HCT116 (cell line): ENCODE measurements around the gene ZNF318. TPM values are rescaled to one million over a fixed set of nuclear protein-coding genes. Genes with fewer than 3 reads are reported as not detected.

Experiments used
- ATAC-seq: fragments of 200-7000 bp; cut with Tn5 transposase; 2 replicates; pipeline ENCODE4 v1.9.1; 2020; ENCODE audit warnings: mild to moderate bottlenecking, moderate library complexity
- BruUV-seq: library from RNA; stranded (reverse); fragments of 400-500 nt; replicated peaks from 2 replicates; lab custom pipeline; 2021; lab: Mats Ljungman, UMichigan
- CTCF ChIA-PET: fragments of 300-600 bp; sonication (Branson Sonifier 250); formaldehyde crosslinking; loops from one replicate; lab custom pipeline; 2021; ENCODE audit warnings: antibody characterized with exemption; lab: Charles Lee
- POLR2A ChIA-PET: fragments of 300-600, 350-600 bp; sonication (Branson Sonifier 250); formaldehyde crosslinking; loops from one replicate; lab custom pipeline; 2021; ENCODE audit warnings: antibody characterized with exemption; lab: Charles Lee
- RAD21 ChIA-PET, 2 experiments: fragments of 300-600 bp; sonication (Branson Sonifier 250); formaldehyde crosslinking; loops; one replicate each; lab custom pipeline; 2023; ENCODE audit warnings: low total read pairs in 2 of 2; ENCODE audit not compliant: uncharacterized antibody in 2 of 2, unreplicated experiment in 2 of 2, low non-redundant PET in 1 of 2; lab: Charles Lee
- DNase-seq: peaks from one replicate; pipeline ENCODE4 v3.0.0-alpha.2; 2010; ENCODE audit warnings: low read depth, low spot score
- H2AFZ ChIP-seq: fragments of 200-600 bp; shearing (Covaris generic), sonication (generic); 2 replicates; pipeline ENCODE4 v1.6.1; 2017; ENCODE audit warnings: low read depth, mixed run types, mixed read lengths, antibody characterized with exemption, low read length; ENCODE audit not compliant: poor library complexity, severe bottlenecking
- H3K27ac ChIP-seq: 2 replicates; pipeline ENCODE4 v1.5.1; 2012; ENCODE audit warnings: low read depth, low read length
- H3K27me3 ChIP-seq: fragments of 200-600 bp; sonication (generic); 2 replicates; pipeline ENCODE4 v1.6.1; 2016; ENCODE audit warnings: mixed run types, low read length, mixed read lengths; ENCODE audit not compliant: insufficient read depth
- H3K36me3 ChIP-seq, 2 experiments: fragments of 200-500 bp in 1 of 2; fragments of 200-600 bp in 1 of 2; sonication (Bioruptor generic) in 1 of 2; sonication (generic) in 1 of 2; 2 replicates each; pipeline versions ENCODE4 v1.5.1 to v1.6.1; 2014 to 2016; ENCODE audit warnings: low read length in 2 of 2, inconsistent platforms in 1 of 2, mixed read lengths in 1 of 2, mixed run types in 1 of 2; ENCODE audit not compliant: insufficient read depth in 2 of 2, control insufficient read depth in 1 of 2
- H3K4me1 ChIP-seq, 2 experiments: fragments of 200-600 bp in 1 of 2; sonication (generic) in 1 of 2; 2 replicates each; pipeline versions ENCODE4 v1.5.1 to v1.6.1; 2012 to 2017; ENCODE audit warnings: low read length in 2 of 2, inconsistent platforms in 1 of 2, mild to moderate bottlenecking in 1 of 2, mixed read lengths in 1 of 2, mixed run types in 1 of 2, moderate library complexity in 1 of 2; ENCODE audit not compliant: insufficient read depth in 2 of 2, control insufficient read depth in 1 of 2
- H3K4me2 ChIP-seq: fragments of 200-600 bp; sonication (generic); 2 replicates; pipeline ENCODE4 v1.6.1; 2017; ENCODE audit warnings: mixed run types, low read length, mixed read lengths
- H3K4me3 ChIP-seq, 2 experiments: fragments of 200-600 bp in 1 of 2; sonication (generic) in 1 of 2; replicated peaks in 1 of 2; 2 replicates each; pipeline ENCODE4 v1.5.1; 2011 to 2016; ENCODE audit warnings: low read length in 2 of 2, control low read depth in 1 of 2, low read depth in 1 of 2, mild to moderate bottlenecking in 1 of 2, mixed read lengths in 1 of 2, mixed run types in 1 of 2
- H3K79me2 ChIP-seq: fragments of 200-600 bp; sonication (generic); 2 replicates; pipeline ENCODE4 v1.6.1; 2017; ENCODE audit warnings: mild to moderate bottlenecking, mixed run types, low read length, moderate library complexity, mixed read lengths; ENCODE audit not compliant: insufficient read depth
- H3K9ac ChIP-seq: fragments of 200-600 bp; sonication (generic); 2 replicates; pipeline ENCODE4 v1.6.1; 2016; ENCODE audit warnings: low read length, mixed read lengths
- H3K9me2 ChIP-seq: fragments of 200-600 bp; sonication (generic), shearing (Covaris generic); 2 replicates; pipeline ENCODE4 v1.6.1; 2017; ENCODE audit warnings: mixed run types, mild to moderate bottlenecking, moderate library complexity; ENCODE audit not compliant: insufficient read depth
- H3K9me3 ChIP-seq, 2 experiments: fragments of 200-500 bp in 1 of 2; fragments of 200-600 bp in 1 of 2; sonication (Bioruptor generic) in 1 of 2; sonication (generic) in 1 of 2; 2 replicates each; pipeline ENCODE4 v1.6.1; 2014 to 2017; ENCODE audit warnings: low read length in 2 of 2, mixed read lengths in 2 of 2, inconsistent platforms in 1 of 2, low read depth in 1 of 2, mild to moderate bottlenecking in 1 of 2, mixed run types in 1 of 2, moderate library complexity in 1 of 2; ENCODE audit not compliant: control insufficient read depth in 1 of 2, insufficient read depth in 1 of 2
- H4K20me1 ChIP-seq: fragments of 200-600 bp; sonication (generic), shearing (Covaris generic); 2 replicates; pipeline ENCODE4 v1.6.1; 2017; ENCODE audit warnings: mixed run types, mild to moderate bottlenecking, moderate library complexity; ENCODE audit not compliant: insufficient read depth
- CBX3 ChIP-seq: IDR thresholded peaks from 2 replicates; pipeline ENCODE4 v1.6.1; 2012; ENCODE audit warnings: low read depth
- EZH2 ChIP-seq: fragments of 200-600 bp; sonication (generic); IDR thresholded peaks from 2 replicates; pipeline ENCODE4 v1.6.1; 2017; ENCODE audit warnings: antibody characterized with exemption, mixed run types
- EZH2phosphoT487 ChIP-seq: fragments of 200-600 bp; IDR thresholded peaks from 2 replicates; pipeline ENCODE4 v1.6.1; 2018; ENCODE audit warnings: antibody characterized with exemption, borderline replicate concordance
- JUND ChIP-seq: IDR thresholded peaks from 2 replicates; pipeline ENCODE4 v1.6.1; 2012
- MAX ChIP-seq: IDR thresholded peaks from 2 replicates; pipeline ENCODE4 v1.6.1; 2012
- POLR2A ChIP-seq: IDR thresholded peaks from 2 replicates; pipeline ENCODE4 v1.7.0; 2011; ENCODE audit warnings: borderline replicate concordance; ENCODE audit not compliant: insufficient read depth, insufficient read length; ENCODE audit errors: extremely low read depth
- RAD21 ChIP-seq: IDR thresholded peaks from 2 replicates; pipeline ENCODE4 v1.6.1; 2012; ENCODE audit warnings: low read depth, mild to moderate bottlenecking
- REST ChIP-seq: IDR thresholded peaks from 2 replicates; pipeline ENCODE4 v1.6.1; 2012; ENCODE audit warnings: low read depth
- SIN3A ChIP-seq: IDR thresholded peaks from 2 replicates; pipeline ENCODE4 v1.6.1; 2012; ENCODE audit warnings: low read depth
- YY1 ChIP-seq: IDR thresholded peaks from 2 replicates; pipeline ENCODE4 v1.6.1; 2011; ENCODE audit warnings: low read length, low read depth, moderate library complexity, mild to moderate bottlenecking; ENCODE audit not compliant: insufficient replicate concordance; ENCODE audit errors: extremely low read depth
- ZBTB33 ChIP-seq: IDR thresholded peaks from 2 replicates; pipeline ENCODE4 v1.6.1; 2011; ENCODE audit warnings: mild to moderate bottlenecking, low read length, moderate library complexity; ENCODE audit not compliant: insufficient replicate concordance; ENCODE audit errors: extremely low read depth
- ZFX ChIP-seq: fragments of 450-650 bp; IDR thresholded peaks from 2 replicates; pipeline ENCODE4 v1.6.1; 2017
- ZNF274 ChIP-seq: fragments of 200-500 bp; sonication (Bioruptor generic); IDR thresholded peaks from 2 replicates; pipeline ENCODE4 v1.6.1; 2014; ENCODE audit warnings: mild to moderate bottlenecking, low read depth, low read length, inconsistent platforms
- intact Hi-C: fragments of 100-400 bp; cut with micrococcal nuclease; formaldehyde crosslinking; loops from 2 replicates; pipeline ENCODE4 v1.10.0; 2022
- total RNA-seq: library from RNA; stranded (reverse); gene quantifications from one replicate; pipeline ENCODE4 v1.2.1, GENCODE V29; 2021; ENCODE audit not compliant: unreplicated experiment

The ZNF318 gene
- total RNA-seq, 1 experiment from 2014 or later: 15.2 TPM

GRCh38 chr6:43368259-43369160 lies 937 bp downstream of the ZNF318 start (continued):
- TF ChIP-seq POLR2A (no peak), YY1 (no peak), ZNF274 (no peak), EZH2 (no peak), MAX (no peak), SIN3A (no peak), EZH2phosphoT487 (no peak), CBX3 (no peak), ZFX (no peak), ZBTB33 (no peak), JUND (no peak)

- H3K4me2 ChIP-seq: no peak overlapping the region
- H3K9me2 ChIP-seq: no peaks in the 10 kb centered on the region
- no peaks in the 10 kb centered on the region for H3K27me3 ChIP-seq
- no peaks in the 10 kb centered on the region for H3K9me3 ChIP-seq
- H3K36me3 ChIP-seq: peaks cover 3 to 12% of the 10 kb centered on the region in 2 experiments; a peak in 2 of 4 replicates
- H3K4me1 ChIP-seq: peaks cover 11 to 19% of the 10 kb centered on the region in 2 experiments
- CTCF ChIA-PET: no interaction called here
- H3K79me2 ChIP-seq: peaks cover 8% of the 10 kb centered on the region; the same call in 1 of the 2 replicates
- POLR2A ChIA-PET: no interaction called here
- no peak overlapping the region for H3K27ac ChIP-seq
- no peak overlapping the region for H2AFZ ChIP-seq
- RAD21 ChIA-PET: no interaction called here
- no peak overlapping the region for H3K9ac ChIP-seq
- H4K20me1 ChIP-seq: no peaks in the 10 kb centered on the region
- DNase-seq (no peak), ATAC-seq (no peak)
- BruUV-seq: no TSS peak
- TF ChIP-seq RAD21: no peak
- TF ChIP-seq POLR2A: no peak
- TF ChIP-seq JUND: no peak
- no peak for TF ChIP-seq REST
- no peak overlapping the region for H3K4me3 ChIP-seq
- intact Hi-C loops: loop anchor here (10.0 kb wide), 1 partner anchor 137 kb away; no protein-coding TSS in a partner anchor
These were observed 2.0 kb downstream of the ZNF318 start for GRCh38 chr6:43367245-43367984.
